Activated CD8-positive, alpha-beta memory T cell treated with anti-CD3 and anti-CD28 coated beads, Interleukin-2, amount 50 U/mL, for 1 hour (primary cell): ENCODE measurements around the gene MCF2L.

Source experiments
- DNase-seq: peaks from one replicate; pipeline ENCODE4 v3.0.0-alpha.2; 2020; ENCODE audit errors: extremely low read depth

MCF2L gene

DNA sequence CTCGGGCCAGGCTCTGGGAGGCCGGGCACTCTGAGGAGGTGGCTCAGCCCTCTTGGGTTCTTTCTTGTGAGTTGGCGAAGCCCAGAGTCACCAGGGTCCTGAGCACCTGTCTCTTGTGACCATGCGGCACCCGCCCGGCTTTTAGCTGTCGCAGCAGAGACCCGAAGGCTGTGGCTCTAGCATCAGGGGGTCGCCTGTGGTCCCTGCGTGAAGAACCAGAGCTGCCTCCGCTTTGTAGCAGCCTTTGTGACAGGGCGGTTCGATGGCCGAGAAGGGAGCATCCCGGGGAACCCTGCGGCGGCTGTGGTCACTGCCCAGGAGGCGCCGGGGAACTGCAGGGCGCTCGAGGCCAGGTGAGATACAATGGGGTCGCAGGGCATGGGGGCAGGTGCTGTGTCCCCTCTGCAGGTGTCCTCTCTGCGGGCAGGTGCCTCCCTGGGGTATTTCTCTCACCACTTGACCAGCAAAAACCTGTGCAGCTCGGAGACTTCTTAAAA, 10.4 kb downstream of the MCF2L start:
- DNase-seq, result no peak

DNA sequence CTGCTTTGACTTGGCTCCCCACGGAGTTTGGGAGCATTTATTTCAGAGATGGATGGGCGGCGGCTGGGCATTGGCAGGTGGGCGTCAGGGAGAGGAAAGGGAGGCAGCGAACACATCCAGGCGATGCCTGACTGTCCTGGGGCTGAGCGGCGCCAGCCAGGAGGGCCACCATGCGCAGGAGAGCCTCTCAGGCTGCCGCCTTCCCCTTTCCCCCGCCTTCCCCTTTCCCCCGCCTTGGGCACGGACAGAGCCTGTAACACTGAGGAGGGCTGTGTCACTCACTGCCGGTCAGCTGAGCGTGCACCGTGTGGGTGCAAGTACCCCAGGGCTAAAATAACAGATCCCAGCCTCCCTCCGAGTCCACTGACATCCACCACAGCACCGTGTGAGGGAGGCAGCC, 11.4 kb downstream of the MCF2L start:
- DNase-seq, result no peak

DNA sequence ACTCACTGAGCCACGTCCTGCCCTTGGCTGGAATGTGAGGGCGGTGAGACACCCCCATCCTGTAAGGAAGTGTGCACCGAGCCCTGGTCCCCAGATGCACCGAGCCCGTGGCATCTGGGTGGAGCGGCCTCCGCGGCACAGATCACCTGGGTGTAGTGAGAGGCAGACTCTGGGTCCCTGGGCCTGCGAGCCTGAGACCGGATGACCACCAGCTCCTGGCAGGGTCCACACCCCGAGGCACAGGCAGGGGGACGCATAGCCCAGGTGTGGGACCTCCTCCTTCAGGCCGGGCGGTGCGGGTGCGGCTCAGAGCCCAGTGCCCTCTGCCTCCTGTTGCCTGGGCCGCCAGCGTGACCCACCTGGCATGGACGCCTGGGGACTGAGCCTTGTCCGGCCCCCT, 12.4 kb downstream of the MCF2L start:
- no peak for DNase-seq

DNA sequence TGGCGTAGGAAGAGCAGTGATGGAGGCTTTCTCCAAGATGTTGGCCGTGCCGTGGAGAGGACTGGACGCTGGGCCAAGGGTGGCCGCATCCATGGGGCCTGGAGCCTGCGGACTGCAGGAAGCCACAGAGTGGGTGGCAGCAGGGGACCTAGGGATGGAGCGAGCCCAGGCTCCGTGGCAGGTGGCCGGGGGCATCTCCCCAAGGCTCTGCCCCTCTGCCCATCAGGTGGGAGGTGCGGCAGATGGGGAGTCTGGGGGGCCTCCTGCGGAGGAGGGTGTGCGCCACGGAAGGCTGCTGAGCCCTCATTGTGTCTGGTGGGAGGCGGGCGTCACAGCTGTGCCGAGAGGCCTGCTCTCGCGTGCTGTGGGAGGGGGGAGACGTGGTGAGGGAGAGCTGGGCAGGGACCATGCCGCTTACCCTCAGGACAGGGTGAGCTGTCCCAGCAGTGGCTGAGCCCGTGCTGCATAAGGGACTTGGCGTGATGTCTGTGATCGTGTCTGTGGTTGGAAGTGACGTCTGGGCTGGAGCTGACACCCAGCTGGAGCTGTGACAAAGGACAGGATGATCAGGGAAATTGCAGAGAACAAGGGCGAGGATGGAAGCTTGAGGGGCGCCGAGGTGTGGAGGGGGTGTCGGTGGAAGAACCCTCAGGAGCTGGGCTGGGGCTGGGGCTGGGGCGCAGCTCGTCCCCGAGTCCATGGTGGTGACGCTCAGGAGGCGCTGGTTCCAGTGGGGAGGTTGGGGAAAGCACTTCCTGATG, 13.4 kb downstream of the MCF2L start:
- DNase-seq, result no peak

DNA sequence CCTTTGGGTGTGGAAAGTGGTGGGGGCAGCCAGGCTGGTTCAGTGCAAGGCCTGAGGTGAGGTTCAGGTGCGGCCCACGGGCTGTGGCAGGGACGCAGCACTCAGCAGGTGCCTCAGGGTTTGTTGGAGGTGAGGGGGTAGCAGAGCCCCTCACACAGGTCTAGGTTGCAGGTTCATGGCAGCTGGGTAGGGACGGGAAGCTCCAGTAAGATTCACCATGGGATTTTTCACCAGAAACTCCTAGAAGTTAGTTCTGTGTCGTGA, 14.0 kb downstream of the MCF2L start:
- DNase-seq, result no peak

DNA sequence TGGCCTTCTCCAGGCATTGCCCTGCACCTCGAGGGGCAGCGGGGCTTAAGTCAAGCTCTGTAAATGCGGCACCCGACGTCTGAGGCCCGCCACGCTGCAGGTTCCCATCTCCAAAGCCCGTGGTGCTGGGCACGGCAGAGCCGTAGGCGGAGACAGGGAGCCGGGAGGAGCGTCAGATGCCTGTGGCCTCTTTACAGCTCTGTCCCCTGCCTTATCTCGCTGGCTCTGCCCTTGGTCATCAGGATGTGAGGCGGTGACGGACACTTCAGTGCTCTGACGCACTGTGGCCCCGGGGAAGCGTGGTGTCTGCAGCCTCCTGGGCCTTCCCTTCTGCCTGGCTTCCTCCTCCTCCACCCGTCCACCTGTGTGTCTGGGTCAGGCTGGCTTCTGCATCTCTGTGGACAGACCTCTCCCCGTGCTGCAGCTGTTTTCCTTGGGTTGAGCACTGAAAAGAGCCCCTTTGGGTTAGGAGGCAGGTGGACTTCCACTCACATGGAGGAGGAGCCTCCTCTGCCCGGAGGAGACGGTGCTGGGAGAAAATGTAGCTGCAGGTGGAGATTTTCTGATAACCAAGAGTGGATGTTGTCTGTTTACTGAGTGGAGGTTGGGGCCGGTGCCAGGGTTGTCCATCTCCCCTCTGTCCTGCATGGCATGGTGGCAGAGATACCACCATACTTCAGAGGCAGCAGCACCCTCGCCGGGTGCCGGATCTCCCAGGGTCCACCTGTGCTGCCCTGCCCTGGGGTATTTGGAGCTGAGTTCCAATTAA, 14.6 kb downstream of the MCF2L start:
- no peak for DNase-seq

DNA sequence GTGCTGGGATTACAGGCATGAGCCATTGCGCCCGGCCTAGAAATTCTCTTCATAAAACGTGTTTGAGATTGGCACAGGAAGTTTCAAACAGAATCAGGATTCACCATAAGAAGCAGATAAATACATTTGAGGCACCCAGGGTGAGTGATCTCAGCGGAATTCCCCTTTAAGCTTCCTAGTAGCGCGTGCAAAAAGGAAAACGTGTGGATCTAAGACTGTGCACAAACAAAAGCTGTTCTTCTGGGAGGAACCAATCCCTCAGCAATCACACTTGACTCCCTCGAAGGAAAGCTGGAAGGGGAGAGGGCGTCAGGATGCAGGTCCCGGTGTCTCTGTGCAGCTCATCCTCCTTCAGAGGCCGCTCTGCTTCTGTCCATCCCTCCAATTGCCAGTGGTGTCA, 15.5 kb downstream of the MCF2L start:
- no peak for DNase-seq

DNA sequence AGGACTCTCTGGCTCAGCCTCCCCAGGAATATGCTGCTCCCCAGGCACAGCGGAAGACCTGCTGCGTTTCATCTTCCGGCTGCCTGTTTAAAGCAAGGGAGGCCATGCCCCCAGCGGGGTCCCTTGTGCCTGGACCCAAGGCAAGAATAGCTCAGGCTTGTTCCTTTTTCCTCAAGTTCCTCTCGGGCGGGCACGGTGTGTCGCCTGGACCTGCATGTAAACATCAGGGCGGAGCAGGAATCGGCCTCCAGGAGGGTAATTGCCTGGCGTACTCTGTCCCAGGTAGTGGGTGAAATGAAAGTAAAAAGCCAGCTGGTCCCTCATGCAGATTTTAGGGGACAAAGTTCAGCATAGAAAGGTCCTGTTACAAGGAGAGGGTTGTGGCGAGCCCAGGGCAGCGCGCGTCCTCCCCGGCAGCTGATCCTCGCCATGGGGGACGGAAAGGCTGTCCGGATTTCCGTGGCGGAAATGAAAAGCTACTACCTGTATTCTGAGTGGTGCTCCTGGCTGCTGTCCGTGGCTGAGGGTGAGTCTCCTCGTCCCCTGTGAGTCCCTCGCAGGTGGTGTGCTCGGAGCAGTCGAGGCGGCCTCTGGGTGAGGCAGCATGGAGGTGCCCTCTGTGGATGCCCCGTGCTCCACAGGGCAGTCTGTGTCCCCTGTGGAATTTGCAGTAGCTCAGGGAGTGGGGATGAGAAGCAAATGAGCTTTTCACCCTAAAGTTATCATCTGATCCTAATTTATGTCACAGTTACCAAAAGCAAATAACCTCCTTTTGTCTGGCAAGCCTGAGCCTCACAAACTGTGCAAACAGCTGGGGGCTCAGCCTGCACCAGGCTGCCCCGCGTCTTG, 16.2 kb downstream of the MCF2L start:
- no peak for DNase-seq

DNA sequence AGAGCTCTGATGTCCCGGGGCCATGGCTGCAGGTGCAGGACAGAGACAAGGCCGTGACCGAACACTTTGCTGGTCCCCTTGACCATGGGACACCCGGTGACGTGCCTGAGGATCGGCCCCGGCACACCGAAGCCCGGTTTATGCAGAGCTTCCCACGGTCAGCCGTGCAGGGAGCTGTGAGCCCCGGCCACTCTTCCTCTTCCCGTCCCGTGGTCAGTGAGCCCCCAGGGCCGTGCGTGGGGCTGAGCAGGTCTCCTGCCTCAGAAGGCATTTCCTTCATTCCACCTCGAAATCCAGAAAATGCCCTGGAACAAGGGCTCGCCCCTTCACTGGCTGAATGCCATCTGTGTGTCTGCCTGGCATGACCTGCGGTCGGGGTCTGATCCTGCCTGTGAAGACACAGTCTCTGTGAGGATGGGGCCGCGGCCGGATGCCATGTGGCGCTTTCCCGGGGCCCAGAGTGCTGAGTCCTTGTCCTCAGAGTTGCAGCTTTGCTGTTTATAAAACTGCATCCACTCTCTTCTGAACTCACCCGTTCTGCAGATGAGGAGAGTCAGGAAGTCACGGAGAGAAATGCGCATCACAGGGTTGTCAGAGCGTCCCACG, 16.9 kb downstream of the MCF2L start:
- DNase-seq, result no peak

DNA sequence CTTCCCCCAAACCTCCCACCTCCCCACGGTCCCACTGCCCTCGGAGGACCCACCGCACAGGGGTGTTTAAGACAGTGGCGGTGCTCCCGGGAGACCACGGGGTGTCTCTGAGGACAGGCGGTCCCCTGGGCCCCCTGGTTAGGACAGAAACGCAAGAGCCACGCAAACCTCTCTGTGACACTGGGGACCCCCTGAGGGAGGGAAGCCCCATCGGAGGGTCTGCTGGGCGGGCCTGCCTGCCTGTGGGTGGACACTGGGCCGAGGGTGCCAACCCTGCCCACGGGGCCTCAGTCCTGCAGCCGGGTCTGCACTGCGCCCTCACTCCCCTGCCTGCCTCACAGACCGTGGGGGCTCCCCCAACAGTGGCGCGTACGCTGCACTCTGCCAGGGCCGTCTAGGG, 17.5 kb downstream of the MCF2L start:
- DNase-seq, result no peak

DNA sequence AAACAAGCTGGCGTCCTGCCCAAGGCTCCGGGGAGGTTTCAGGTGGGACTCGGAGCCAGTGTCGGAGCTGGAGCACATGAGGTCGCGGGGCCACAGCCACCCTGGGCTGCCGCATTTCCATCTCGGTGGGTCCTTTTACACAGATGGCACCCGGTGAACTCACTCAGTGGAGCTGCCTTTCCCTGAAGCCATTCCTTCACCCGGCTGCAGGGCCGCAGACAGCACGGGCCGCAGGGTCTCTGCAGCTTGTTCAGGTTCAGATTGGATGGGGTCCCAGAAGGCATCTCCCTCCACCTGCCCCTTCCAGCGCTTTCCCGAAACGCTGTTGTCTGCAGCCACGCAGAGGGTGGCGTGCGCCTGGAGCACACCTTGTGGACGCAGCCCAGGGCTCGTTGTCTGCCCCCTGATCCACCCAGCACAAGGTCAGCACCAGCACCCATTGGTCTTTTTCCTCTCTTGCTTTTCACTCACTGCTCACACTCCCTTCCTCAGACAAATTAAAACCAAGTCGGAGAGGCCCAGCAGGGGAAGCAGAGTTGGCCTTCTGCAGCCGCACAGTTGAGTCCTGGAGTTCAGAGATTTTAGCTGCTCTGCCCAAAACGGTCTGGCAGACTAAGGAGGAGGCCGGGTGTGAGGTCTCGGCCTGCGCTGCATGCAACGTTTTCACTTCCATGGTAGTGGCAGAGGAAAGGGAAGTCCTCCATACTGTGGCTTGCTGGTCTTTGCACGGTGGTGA, 18.1 kb downstream of the MCF2L start:
- DNase-seq, result no peak

DNA sequence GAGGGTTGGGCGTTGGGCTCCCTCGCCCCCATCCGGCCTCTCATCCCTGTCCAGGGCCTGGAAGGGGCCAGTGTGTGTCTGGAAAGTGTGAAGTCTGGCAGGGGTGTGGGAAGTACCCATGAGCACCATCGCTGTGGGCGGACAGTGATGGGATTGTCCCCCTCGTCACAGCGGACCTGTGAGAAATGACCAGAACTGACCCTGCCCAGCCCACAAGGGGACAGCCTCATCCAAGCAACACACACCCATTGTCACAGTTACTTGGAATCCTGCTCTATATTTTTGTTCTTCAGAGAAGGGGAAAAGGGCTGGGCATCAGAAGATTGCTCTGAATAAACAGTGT, 18.6 kb downstream of the MCF2L start:
- DNase-seq, result no peak

DNA sequence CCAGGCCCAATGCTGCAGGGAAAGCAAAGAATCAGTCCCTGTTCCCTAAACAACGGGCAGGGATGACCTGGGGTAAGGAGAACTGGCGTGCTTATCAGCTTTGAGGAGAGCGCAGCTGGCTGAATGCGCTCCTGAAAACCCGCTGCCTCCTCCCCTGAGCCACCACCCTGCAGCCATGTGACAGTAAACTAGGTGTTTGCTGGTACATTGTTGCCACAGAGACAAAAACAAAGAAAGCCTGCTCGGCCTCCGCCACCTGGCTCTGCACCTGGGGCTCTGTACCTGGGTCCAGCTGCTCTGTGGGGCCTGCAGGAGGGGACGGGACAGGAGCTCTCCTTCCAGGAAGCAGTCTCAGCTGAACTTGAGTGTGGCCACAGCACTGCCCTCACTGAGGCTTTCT, 21.8 kb downstream of the MCF2L start:
- no peak for DNase-seq

DNA sequence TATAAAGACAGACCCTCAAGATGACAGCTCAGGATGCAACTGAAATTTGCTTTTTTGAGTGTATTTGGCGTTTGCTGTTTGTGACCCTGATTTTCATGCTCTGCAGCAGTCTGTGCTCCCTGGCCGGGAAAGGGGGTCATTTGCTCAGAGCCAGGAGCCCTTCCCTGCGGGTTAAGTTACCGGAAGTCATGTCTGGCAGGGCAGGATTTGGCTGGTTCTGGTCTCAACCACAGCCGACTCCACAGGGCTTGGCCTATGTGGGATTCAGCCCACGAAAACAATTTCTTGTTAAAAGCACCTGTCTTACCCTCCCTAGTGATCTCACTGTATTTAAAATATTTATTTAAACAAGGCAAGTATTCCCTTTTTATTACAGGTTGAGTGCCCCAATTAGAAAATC, 22.6 kb downstream of the MCF2L start:
- DNase-seq, result no peak

DNA sequence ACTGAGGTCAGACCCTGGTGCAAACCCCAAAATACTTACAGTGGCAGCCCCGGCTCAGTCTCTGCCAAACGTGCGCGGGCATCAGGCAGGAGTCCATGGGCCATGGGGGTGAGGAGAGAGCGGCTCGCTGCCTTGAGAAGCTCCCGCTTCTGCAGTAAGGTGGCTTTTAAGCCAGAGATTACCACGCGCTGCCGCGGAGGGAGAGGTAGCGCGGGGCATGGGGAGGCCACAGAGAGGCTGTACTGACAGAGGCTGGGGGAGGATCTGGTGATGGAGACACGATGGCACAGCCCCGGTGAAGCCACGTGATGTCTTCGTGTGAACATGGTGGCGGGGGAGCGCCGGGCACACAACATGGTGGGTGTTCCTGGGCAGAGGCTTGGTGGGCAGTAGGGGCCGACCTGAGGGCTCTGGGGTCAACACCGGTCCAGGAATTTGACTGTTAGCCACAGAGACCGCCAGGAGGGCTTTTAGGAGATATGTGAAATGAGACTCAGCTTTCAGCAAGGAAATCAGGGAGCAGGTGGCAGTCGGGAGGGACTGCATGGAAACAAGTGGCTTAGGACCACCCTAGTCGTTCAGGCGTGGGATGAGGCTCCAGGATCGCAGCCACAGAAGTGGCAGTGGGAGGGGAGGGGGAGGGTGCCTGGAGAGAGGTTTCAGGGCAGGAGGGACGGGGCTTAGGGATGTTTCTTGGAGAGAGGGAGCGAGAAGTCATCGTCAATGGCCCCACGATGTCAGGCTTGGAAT, 24.1 kb downstream of the MCF2L start:
- DNase-seq, result no peak

DNA sequence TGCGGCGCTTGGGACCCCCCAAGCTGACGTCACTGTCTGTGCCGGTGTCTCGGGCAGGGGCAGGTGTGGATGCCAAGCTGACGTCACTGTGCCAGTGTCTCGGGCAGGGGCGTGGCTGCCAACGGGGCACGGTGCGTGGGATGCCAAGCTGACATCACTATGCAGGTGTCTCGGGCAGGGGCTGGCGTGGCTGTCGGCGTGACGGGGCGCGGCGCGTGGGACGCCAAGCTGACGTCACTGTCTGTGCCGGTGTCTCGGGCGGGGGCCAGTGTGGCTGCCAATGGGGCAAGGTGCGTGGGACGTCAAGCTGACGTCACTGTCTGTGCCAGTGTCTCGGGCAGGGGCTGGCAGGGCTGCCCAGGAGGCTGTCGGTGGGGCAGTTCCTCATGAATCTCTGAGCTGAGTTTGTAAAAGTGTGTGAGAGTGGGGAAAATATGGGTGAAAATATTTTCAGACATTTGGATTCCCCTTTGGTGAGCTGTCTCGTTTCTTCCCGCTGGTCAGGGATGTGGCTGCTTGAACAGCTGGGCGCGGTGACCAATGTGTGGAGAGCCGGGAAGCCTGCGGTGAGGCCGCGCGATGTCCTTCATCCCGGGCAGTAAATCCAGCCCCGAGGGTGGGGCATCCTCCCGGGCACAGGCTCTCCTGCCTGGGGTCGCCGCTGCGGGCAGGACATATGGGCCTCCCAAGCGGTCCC, 25.2 kb downstream of the MCF2L start:
- DNase-seq, result no peak

DNA sequence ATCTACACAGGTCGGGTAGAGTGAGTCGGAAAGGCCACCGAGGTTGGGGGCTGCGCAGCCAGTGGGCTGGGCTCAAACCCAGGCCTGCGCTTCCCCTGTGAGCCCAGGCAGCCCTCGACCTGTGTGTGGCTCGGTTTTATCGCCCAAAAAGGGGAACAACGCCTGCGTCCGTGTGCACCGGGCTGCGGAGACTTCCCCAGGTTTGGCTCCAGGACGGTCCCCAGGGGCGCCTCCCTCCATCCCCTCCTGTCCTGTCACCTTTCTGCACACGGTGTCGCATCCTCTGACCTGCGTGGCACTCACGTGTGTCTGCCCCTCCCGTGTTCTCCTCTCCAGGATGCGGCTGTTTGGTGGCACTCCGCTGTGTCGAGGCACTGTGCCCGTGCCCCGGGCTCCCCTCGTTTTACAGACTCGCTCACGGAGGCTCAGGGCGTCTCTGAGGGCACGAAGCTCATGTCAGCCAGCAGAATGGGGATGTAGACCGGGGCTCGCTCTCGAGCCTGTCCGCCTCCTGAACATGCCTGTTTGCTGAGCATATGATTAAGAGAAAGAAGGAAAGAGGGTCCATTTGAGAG, 25.9 kb downstream of the MCF2L start:
- no peak for DNase-seq

DNA sequence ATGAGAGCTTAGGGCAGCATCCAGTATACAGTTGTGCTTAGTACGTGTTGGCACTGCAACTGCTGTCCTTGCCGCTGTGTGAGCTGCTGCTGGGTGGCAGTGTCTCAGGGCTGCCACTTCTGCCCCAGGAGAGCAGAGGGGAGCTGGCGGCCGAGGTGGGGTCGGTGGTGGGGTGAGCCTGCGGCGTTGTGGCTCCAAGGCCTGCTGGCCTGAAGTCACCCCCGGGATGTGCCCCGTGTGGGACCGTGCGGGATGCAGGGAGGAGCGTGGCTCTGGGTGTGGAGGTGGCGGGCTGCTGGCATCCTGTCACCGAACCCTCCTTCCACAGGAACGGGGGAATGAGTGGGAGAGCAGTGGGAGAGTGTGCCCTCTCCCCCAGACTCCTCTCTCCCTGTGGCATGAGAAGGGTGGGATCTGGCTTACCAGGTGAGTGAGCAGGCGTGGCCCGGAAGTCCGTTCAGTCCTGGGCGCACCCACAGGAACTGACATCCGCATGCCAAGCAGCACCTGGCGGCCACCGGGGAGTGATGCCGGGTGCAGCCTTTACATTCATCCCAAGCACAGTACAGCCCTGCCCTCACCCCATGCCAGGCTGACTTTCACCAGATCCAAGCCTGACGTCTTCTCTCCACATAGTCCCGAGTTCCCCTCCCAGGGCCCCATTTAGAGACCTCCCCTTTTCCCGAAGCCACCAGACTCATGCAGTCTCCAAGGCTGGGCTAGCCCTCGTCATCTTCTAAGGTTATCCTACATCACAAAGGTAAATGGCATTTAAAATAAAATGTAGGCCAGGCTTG, 26.6 kb downstream of the MCF2L start:
- DNase-seq, result no peak

DNA sequence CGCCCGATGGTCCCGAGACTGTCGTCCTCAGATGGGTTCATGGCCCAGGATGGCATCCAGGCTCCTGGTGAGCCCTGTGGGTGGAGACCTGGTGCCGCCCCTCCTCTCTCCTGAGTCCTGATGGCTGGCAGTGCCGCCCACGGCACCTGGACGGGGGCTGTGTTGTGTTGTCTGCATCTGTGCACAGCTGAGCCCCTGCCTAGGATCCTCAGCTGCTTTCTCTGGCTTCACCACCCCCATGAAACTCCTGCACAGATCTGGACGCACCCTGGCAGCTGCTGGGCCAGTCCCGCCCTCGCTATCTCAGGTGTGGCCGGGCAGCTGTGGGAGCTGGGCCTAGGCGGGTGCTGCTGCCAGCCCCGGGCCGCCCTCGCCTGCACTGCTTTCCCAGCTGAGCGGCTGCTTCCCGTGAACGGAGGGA, 27.7 kb downstream of the MCF2L start:
- DNase-seq, result no peak
